ENCODE measurements around the gene RBM18.

DNA sequence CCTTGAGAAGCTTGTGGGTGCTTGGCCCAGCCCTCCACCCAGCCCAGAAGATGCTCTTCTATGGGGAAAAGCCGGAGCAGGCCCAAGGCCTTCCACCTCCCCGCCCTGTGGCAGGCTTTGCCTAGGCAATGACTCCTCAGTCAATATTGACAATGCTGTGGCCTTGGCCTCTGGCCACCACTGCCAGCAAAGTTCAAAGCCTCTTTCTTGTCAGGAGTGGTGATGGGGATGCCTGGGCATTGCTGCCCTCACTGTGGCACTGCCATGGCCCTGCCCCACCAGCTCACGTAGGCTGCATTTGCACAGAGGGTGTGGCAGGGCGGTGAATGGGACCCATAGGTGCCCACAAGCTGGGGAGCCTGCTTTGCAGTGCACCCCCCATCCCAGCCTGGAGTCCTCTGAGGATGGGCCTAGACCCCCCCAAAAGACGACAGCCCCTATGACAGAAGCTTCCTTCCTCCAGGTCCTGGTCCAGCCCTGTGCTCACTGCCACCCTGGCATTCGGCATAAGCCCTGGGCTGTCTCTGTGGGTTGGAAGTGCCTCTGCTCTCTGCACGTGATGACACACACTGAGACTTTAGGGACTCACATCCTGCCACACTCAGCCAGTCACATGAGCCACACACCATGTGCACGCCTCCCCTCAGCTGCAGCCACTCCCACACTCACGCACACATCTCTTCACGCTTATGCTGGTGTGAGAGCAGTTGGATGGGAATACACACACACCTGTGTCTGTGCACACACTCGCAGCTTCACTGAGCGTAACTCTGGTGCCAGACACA is 73.9 kb downstream of the RBM18 start:
- TF ChIP-seq CTCF (IDR thresholded peaks at IDR 0.05) = no peak
- TF ChIP-seq POLR2A (IDR thresholded peaks at IDR 0.05) = no peak
